ENCODE results near the gene PYY.
"Not testable (repeated sequence)": the region's sequence is repeated elsewhere in the genome, so short reads cannot be mapped to it uniquely, and the experiment has no call there.

- not testable (repeated sequence) for TF ChIP-seq CTCF (IDR thresholded peaks at IDR 0.05; ENCODE audit: insufficient read depth, low read length); REST (IDR thresholded peaks at IDR 0.05; ENCODE audit: insufficient replicate concordance, low read depth)
Measured at GRCh38 chr17:43997180-43997579, 43.4 kb upstream of the PYY start.

Data from HL-60 (cell line).